Fibroblast of lung (primary cell): ENCODE measurements around the gene SRC.

Experiments
- CTCF ChIP-seq, 2 donors: IDR thresholded peaks in 1 of 2; conservative IDR thresholded peaks in 1 of 2; 1 replicate in 1 of 2; 2 replicates in 1 of 2; pipeline ENCODE4 v1.5.1; 2011 to 2012; ENCODE audit warnings: low read length in 2 of 2, control low read depth in 1 of 2, inconsistent platforms in 1 of 2, low read depth in 1 of 2, mild to moderate bottlenecking in 1 of 2
- EZH2 ChIP-seq: IDR thresholded peaks from 2 replicates; pipeline ENCODE4 v1.5.1; 2012; ENCODE audit warnings: low read length, control low read depth, mild to moderate bottlenecking; ENCODE audit errors: missing control alignments

GRCh38 chr20:37404461-37404890, 58.5 kb downstream of the SRC start:
- TF ChIP-seq CTCF (conservative IDR thresholded peaks at IDR 0.05 in 1 of 2, IDR thresholded peaks at IDR 0.05 in 1 of 2; ENCODE audit: low read depth in 1 of 2, low read length in 2 of 2) = no peak
- TF ChIP-seq EZH2 = no peak
